Neutrophil (primary cell): Measurements from ENCODE around the gene MSMP.
A peak's percentile ranks its signal among the peaks of the same experiment; 100 is the strongest.

ENCODE experiments used
- H3K27ac ChIP-seq: fragments of 200-600 bp; sonication (generic); 2 replicates; pipeline ENCODE4 v1.5.1; 2016; ENCODE audit warnings: mild to moderate bottlenecking, moderate library complexity
- H3K27me3 ChIP-seq: fragments of 200-600 bp; sonication (generic); 2 replicates; pipeline ENCODE4 v1.6.0; 2016; ENCODE audit warnings: mild to moderate bottlenecking
- H3K36me3 ChIP-seq: fragments of 200-600 bp; sonication (generic); 2 replicates; pipeline ENCODE4 v1.5.1; 2017
- H3K4me1 ChIP-seq, 2 experiments: fragments of 200-600 bp in 1 of 2; sonication (generic) in 1 of 2; 1 replicate in 1 of 2; 2 replicates in 1 of 2; pipeline versions ENCODE4 v1.5.1 to v1.6.1; 2013 to 2016; ENCODE audit warnings: low read depth in 1 of 2, low read length in 1 of 2, mild to moderate bottlenecking in 1 of 2, moderate library complexity in 1 of 2; ENCODE audit not compliant: control insufficient read depth in 1 of 2, insufficient read depth in 1 of 2
- H3K4me3 ChIP-seq, 2 experiments: fragments of 200-600 bp in 1 of 2; sonication (generic) in 1 of 2; 1 replicate in 1 of 2; 2 replicates in 1 of 2; pipeline ENCODE4 v1.5.1; 2013 to 2016; ENCODE audit warnings: low read depth in 1 of 2, low read length in 1 of 2, mild to moderate bottlenecking in 1 of 2, moderate library complexity in 1 of 2
- H3K9me3 ChIP-seq: fragments of 200-600 bp; sonication (generic); 2 replicates; pipeline ENCODE4 v1.5.1; 2016
- TF ChIP-seq, protein P1 (sequence below): fragments of 200-600 bp; sonication (generic); IDR thresholded peaks from 2 replicates; pipeline ENCODE4 v1.5.1; 2016; ENCODE audit warnings: antibody characterized with exemption

The MSMP gene

DNA sequence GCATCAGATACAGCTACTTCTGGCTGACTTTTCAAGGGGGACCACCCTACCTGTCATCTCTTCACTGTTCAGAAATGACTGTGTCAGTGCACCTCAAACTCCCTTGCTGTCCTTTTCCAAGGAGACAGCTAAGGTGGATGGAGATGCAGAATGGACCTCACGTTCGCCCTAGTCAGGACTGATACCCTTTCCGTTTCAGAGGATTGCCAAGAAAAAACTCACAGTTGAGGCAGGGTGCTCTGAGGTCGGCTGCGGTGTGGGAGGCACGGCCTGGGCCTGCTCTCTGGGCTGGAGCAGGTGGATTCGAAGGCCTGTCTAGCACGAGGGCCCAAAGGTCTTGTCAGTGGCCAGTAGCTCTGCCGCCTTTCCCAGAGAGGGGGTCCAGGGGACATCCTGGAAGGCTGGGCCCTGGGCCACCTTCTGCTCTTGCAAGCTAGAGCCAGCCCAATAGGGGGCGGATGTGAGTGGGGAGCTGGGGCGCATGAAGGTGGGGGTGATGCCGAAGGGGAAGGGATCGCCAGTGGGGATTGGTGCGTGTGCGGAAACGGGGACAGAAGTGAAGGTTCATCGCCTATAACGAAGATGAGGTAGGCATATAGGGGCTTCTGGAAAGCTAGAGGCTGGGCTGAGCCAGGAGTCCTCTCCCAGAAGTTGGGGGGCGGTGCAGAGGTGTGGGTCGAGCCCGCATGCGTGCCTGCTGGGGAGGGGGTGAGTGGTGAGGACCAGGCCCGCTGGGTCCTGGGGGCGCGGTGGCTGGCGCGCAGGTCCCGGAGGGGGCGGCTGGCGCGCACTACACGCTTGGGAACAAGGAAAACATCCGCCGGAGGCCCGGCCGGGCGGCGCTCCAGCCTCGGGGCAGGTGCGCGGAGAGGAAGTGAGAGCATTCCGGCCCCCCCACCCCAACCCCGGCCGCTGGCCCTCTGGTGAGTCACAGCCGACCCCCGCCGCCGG is 2.5 kb upstream of the MSMP start:
- Histone ChIP-seq H3K4me1 (peaks cover 15 to 21% of the 10 kb centered on the region in 2 experiments), H3K27me3 (no peaks in the 10 kb centered on the region), H3K36me3 (peaks cover 38% of the 10 kb centered on the region), H3K9me3 (no peaks in the 10 kb centered on the region), H3K27ac (peak overlapping the region; percentile 62), H3K4me3 (peak overlapping the region; percentile 65 to 76)
- TF ChIP-seq, protein P1, sequence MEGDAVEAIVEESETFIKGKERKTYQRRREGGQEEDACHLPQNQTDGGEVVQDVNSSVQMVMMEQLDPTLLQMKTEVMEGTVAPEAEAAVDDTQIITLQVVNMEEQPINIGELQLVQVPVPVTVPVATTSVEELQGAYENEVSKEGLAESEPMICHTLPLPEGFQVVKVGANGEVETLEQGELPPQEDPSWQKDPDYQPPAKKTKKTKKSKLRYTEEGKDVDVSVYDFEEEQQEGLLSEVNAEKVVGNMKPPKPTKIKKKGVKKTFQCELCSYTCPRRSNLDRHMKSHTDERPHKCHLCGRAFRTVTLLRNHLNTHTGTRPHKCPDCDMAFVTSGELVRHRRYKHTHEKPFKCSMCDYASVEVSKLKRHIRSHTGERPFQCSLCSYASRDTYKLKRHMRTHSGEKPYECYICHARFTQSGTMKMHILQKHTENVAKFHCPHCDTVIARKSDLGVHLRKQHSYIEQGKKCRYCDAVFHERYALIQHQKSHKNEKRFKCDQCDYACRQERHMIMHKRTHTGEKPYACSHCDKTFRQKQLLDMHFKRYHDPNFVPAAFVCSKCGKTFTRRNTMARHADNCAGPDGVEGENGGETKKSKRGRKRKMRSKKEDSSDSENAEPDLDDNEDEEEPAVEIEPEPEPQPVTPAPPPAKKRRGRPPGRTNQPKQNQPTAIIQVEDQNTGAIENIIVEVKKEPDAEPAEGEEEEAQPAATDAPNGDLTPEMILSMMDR, result peak; percentile 47

DNA sequence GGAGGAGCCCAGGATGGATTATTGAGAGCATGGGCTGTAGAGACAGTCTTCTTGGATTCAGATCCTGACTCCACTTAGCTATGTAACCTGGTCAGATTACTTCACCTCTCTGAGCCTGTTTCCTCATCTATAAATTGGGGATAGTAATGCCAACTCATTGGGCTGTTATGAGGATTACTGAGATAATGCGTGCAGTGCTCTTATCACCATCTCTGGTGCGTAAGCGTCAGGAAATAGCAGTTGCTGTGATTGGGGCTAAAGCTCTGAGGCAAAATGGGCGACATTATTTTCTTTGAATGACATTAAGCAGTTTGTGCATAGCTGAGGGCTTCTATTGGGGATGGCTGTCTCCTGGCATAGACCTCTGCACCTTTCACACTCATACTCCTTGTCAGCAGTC is 995 bp upstream of the MSMP start:
- H3K27ac ChIP-seq, result no peak overlapping the region
- H3K4me3 ChIP-seq, result no peak overlapping the region
- no peaks in the 10 kb centered on the region for H3K9me3 ChIP-seq
- TF ChIP-seq, protein P1, result no peak
- no peaks in the 10 kb centered on the region for H3K27me3 ChIP-seq
- peaks cover 52% of the 10 kb centered on the region for H3K36me3 ChIP-seq
- peaks cover 19 to 25% of the 10 kb centered on the region in 2 experiments for H3K4me1 ChIP-seq

DNA sequence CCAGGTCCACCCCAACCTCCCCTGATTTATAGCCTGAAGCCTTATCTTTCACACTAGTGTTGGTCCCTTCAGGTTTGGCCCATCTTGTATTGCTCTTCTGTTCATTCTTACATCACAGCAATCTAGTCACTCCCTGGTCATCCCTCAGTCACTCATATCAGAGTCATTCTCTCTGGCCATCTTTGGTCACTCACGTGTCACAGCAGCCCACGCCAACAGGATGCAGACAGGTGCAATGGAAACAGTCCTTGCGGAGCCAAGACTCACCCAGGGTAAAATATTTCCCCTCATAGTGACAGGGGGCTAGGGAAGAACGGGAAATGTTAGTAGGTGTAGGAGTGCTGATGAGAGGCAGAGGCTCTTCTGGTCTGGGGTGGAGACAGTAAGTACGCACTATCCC is 610 bp downstream of the MSMP start:
- H3K9me3 ChIP-seq, result no peaks in the 10 kb centered on the region
- H3K4me3 ChIP-seq, result no peak overlapping the region
- no peaks in the 10 kb centered on the region for H3K27me3 ChIP-seq
- TF ChIP-seq, protein P1, result no peak
- H3K4me1 ChIP-seq, result peaks cover 28 to 30% of the 10 kb centered on the region in 2 experiments
- H3K36me3 ChIP-seq, result peaks cover 52% of the 10 kb centered on the region
- H3K27ac ChIP-seq, result no peak overlapping the region

DNA sequence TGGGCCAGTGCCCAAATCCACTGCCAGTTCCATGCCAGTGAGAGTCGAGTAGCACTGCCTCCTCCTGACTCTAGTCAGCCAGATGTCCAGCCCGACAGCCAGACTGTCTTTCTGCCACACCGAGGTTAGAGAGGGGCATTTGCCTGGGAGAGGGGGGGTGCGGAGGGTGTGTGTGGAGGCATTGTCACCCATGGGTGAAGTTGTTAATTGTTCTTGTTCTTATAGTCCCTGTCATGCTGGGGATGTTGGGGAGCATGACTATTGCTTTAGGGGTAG is 3.9 kb downstream of the MSMP start:
- Histone ChIP-seq H3K9me3 (no peaks in the 10 kb centered on the region), H3K4me1 (peaks cover 41 to 42% of the 10 kb centered on the region in 2 experiments), H3K36me3 (peaks cover 50% of the 10 kb centered on the region), H3K4me3 (peak overlapping the region; percentile 80 to 86), H3K27me3 (no peaks in the 10 kb centered on the region), H3K27ac (peak overlapping the region; percentile 96)
- TF ChIP-seq, protein P1, result no peak

DNA sequence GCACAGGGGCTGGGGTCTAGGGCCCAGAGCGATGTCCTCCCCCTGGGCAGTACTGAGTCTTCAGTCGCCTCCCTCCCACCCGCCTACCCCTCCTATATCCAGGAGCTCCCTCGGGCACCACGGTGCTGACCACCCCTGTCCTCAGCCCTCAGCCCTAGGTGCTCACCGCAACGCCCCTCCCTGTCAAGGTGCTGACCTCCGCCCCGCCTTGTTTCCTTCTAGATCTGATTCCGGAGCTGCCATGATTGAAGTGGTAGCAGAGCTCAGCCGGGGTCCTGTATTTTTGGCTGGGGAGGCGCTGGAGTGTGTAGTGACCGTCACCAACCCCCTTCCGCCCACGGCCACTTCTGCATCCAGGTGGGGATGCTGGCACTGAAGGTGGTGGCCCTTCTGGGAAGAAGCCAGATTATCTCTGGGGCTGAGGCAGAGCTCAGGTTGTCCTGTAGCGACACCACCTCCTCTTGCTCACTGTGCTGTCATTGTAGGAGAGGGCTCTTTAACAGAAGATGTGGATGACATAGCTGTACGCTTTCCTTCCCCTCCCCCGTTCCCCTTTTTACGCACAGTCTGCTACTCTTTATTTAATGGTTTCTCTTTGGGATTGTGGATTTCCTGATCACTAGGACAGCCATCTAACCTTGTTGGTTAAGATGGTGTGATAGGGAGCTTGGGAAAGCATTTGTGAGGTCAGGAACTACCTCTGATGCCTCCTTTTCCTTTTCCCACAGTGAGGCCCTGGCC is 4.4 kb downstream of the MSMP start:
- TF ChIP-seq, protein P1, result no peak
- H3K4me3 ChIP-seq, result peak overlapping the region; percentile 80 to 86
- H3K27me3 ChIP-seq, result no peaks in the 10 kb centered on the region
- H3K36me3 ChIP-seq, result peaks cover 46% of the 10 kb centered on the region
- H3K4me1 ChIP-seq, result peaks cover 41 to 42% of the 10 kb centered on the region in 2 experiments
- H3K27ac ChIP-seq, result peak overlapping the region; percentile 96
- no peaks in the 10 kb centered on the region for H3K9me3 ChIP-seq
